ENCODE data around the gene GATD1.

- TF ChIP-seq, protein P1, sequence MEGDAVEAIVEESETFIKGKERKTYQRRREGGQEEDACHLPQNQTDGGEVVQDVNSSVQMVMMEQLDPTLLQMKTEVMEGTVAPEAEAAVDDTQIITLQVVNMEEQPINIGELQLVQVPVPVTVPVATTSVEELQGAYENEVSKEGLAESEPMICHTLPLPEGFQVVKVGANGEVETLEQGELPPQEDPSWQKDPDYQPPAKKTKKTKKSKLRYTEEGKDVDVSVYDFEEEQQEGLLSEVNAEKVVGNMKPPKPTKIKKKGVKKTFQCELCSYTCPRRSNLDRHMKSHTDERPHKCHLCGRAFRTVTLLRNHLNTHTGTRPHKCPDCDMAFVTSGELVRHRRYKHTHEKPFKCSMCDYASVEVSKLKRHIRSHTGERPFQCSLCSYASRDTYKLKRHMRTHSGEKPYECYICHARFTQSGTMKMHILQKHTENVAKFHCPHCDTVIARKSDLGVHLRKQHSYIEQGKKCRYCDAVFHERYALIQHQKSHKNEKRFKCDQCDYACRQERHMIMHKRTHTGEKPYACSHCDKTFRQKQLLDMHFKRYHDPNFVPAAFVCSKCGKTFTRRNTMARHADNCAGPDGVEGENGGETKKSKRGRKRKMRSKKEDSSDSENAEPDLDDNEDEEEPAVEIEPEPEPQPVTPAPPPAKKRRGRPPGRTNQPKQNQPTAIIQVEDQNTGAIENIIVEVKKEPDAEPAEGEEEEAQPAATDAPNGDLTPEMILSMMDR (IDR thresholded peaks at IDR 0.05): no peak
- no peak for TF ChIP-seq MYC (IDR thresholded peaks at IDR 0.05; ENCODE audit: borderline replicate concordance, low read length)
- no peak for TF ChIP-seq RAD21 (conservative IDR thresholded peaks at IDR 0.05 in 1 of 2, IDR thresholded peaks at IDR 0.05 in 1 of 2)
- no peak for TF ChIP-seq KDM5A (IDR thresholded peaks at IDR 0.05)
These were observed 10.0 kb downstream of the GATD1 start for GRCh38 chr11:767238-767637.

Measured in A549 (cell line).